ENCODE measurements around the gene PARPBP. TPM values are rescaled to one million over a fixed set of nuclear protein-coding genes. Genes with fewer than 3 reads are reported as not detected.

PARPBP gene
- total RNA-seq, 1 experiment from 2014 or later = 23.0 TPM

GRCh38 chr12:102220736-102221135 lies 100.8 kb downstream of the PARPBP start:
- DNase-seq (no peak), ATAC-seq (no peak)
- Histone ChIP-seq H3K36me3 (ENCODE audit: low read depth, low read length) (no peaks in the 10 kb centered on the region), H3K79me2 (ENCODE audit: low read length) (no peaks in the 10 kb centered on the region), H3K9ac (ENCODE audit: low read length) (no peak overlapping the region), H3K27me3 (ENCODE audit: low read length) (peaks cover 3% of the 10 kb centered on the region; the same call in 1 of the 2 replicates), H3K4me3 (ENCODE audit: low read length) (no peak overlapping the region), H3K9me2 (replicated peaks; ENCODE audit: low read length) (no peaks in the 10 kb centered on the region), H2AFZ (ENCODE audit: low read length) (no peak overlapping the region), H3K4me2 (ENCODE audit: low read length) (no peak overlapping the region), H3K27ac (ENCODE audit: low read length) (no peak overlapping the region), H3F3A (ENCODE audit: low read length, unreplicated experiment) (no peaks in the 10 kb centered on the region), H4K20me1 (ENCODE audit: low read length) (no peaks in the 10 kb centered on the region), H3K4me1 (ENCODE audit: insufficient read depth, low read length) (no peaks in the 10 kb centered on the region), H3K9me3 (ENCODE audit: low read length) (no peaks in the 10 kb centered on the region)
- BruUV-seq (replicated peaks) = no TSS peak
- intact Hi-C loops (cut with micrococcal nuclease) = no loop called here
- no peak for TF ChIP-seq EZH2phosphoT487 (IDR thresholded peaks at IDR 0.05; ENCODE audit: borderline replicate concordance, low read length)
- no peak for TF ChIP-seq EZH2 (IDR thresholded peaks at IDR 0.05; ENCODE audit: low read length, unreplicated experiment)
- no peak for TF ChIP-seq CTCF (conservative IDR thresholded peaks at IDR 0.05; ENCODE audit: low read depth, low read length)
- ChIA-PET CTCF (no interaction called here), POLR2A (ENCODE audit: unreplicated experiment) (no interaction called here)

- Histone ChIP-seq H3F3A (ENCODE audit: low read length, unreplicated experiment) (no peaks in the 10 kb centered on the region), H3K4me1 (ENCODE audit: insufficient read depth, low read length) (no peaks in the 10 kb centered on the region), H3K36me3 (ENCODE audit: low read depth, low read length) (no peaks in the 10 kb centered on the region), H3K79me2 (ENCODE audit: low read length) (no peaks in the 10 kb centered on the region), H3K9me3 (ENCODE audit: low read length) (no peaks in the 10 kb centered on the region), H2AFZ (ENCODE audit: low read length) (no peak overlapping the region), H3K27ac (ENCODE audit: low read length) (no peak overlapping the region), H3K27me3 (ENCODE audit: low read length) (peaks cover 19% of the 10 kb centered on the region; the same call in 1 of the 2 replicates), H4K20me1 (ENCODE audit: low read length) (no peaks in the 10 kb centered on the region), H3K4me3 (ENCODE audit: low read length) (no peak overlapping the region), H3K9ac (ENCODE audit: low read length) (no peak overlapping the region), H3K9me2 (replicated peaks; ENCODE audit: low read length) (no peaks in the 10 kb centered on the region), H3K4me2 (ENCODE audit: low read length) (no peak overlapping the region)
- no TSS peak for BruUV-seq (replicated peaks)
- DNase-seq (no peak), ATAC-seq (no peak)
- no peak for TF ChIP-seq EZH2phosphoT487 (IDR thresholded peaks at IDR 0.05; ENCODE audit: borderline replicate concordance, low read length)
- no peak for TF ChIP-seq CTCF (conservative IDR thresholded peaks at IDR 0.05; ENCODE audit: low read depth, low read length)
- no peak for TF ChIP-seq EZH2 (IDR thresholded peaks at IDR 0.05; ENCODE audit: low read length, unreplicated experiment)
- intact Hi-C loops (cut with micrococcal nuclease) = no loop called here
- ChIA-PET CTCF (no interaction called here), POLR2A (ENCODE audit: unreplicated experiment) (no interaction called here)
Measured at GRCh38 chr12:102227954-102228353, 108.0 kb downstream of the PARPBP start.

- no peaks in the 10 kb centered on the region for H3K9me2 ChIP-seq (replicated peaks; ENCODE audit: low read length)
- H3K27ac ChIP-seq (ENCODE audit: low read length) = no peak overlapping the region
Measured at GRCh38 chr12:102232036-102232435, 112.1 kb downstream of the PARPBP start.

More at GRCh38 chr12:102232036-102232435, 112.1 kb downstream of the PARPBP start:
- Histone ChIP-seq H3K9me3 (ENCODE audit: low read length) (no peaks in the 10 kb centered on the region), H3K79me2 (ENCODE audit: low read length) (no peaks in the 10 kb centered on the region), H3F3A (ENCODE audit: low read length, unreplicated experiment) (no peaks in the 10 kb centered on the region), H2AFZ (ENCODE audit: low read length) (no peak overlapping the region), H3K36me3 (ENCODE audit: low read depth, low read length) (no peaks in the 10 kb centered on the region), H4K20me1 (ENCODE audit: low read length) (no peaks in the 10 kb centered on the region), H3K9ac (ENCODE audit: low read length) (no peak overlapping the region), H3K4me1 (ENCODE audit: insufficient read depth, low read length) (no peaks in the 10 kb centered on the region), H3K4me3 (ENCODE audit: low read length) (no peak overlapping the region), H3K4me2 (ENCODE audit: low read length) (no peak overlapping the region), H3K27me3 (ENCODE audit: low read length) (peaks cover 49% of the 10 kb centered on the region)
- TF ChIP-seq EZH2 (IDR thresholded peaks at IDR 0.05; ENCODE audit: low read length, unreplicated experiment) (no peak), CTCF (conservative IDR thresholded peaks at IDR 0.05; ENCODE audit: low read depth, low read length) (no peak), EZH2phosphoT487 (IDR thresholded peaks at IDR 0.05; ENCODE audit: borderline replicate concordance, low read length) (no peak)
- no TSS peak for BruUV-seq (replicated peaks)
- DNase-seq (no peak), ATAC-seq (no peak)
- CTCF ChIA-PET = no interaction called here
- intact Hi-C loops (cut with micrococcal nuclease) = no loop called here
- POLR2A ChIA-PET (ENCODE audit: unreplicated experiment) = no interaction called here
